Sigmoid colon (tissue), 4 donors: ENCODE results near the gene UCHL3.

Experiments
- CTCF ChIP-seq, 4 experiments: fragments of 450-650 bp in 3 of 4; fragments of 200-600 bp in 1 of 4; IDR thresholded peaks; one replicate each; pipeline ENCODE4 v1.5.1; 2016 to 2019; ENCODE audit warnings: antibody characterized with exemption in 4 of 4, mild to moderate bottlenecking in 3 of 4, moderate library complexity in 2 of 4
- EP300 ChIP-seq, 4 donors: sonication (generic); formaldehyde crosslinking; IDR thresholded peaks; one replicate each; pipeline ENCODE4 v1.6.1; 2017; ENCODE audit warnings: antibody characterized with exemption in 4 of 4
- POLR2AphosphoS5 ChIP-seq, 4 donors: sonication (generic); formaldehyde crosslinking; IDR thresholded peaks; one replicate each; pipeline ENCODE4 v1.6.1; 2017; ENCODE audit warnings: antibody characterized with exemption in 4 of 4

GRCh38 chr13:75651013-75651412 is 101.4 kb downstream of the UCHL3 start:
- TF ChIP-seq POLR2AphosphoS5 (IDR thresholded peaks at IDR 0.05), result no peak
- TF ChIP-seq CTCF (IDR thresholded peaks at IDR 0.05), result no peak
- no peak for TF ChIP-seq EP300 (IDR thresholded peaks at IDR 0.05)
